Measurements from ENCODE around the gene ASF1B.

GRCh38 chr19:14127176-14127575 is 9.2 kb downstream of the ASF1B start:
- TF ChIP-seq, protein P1, sequence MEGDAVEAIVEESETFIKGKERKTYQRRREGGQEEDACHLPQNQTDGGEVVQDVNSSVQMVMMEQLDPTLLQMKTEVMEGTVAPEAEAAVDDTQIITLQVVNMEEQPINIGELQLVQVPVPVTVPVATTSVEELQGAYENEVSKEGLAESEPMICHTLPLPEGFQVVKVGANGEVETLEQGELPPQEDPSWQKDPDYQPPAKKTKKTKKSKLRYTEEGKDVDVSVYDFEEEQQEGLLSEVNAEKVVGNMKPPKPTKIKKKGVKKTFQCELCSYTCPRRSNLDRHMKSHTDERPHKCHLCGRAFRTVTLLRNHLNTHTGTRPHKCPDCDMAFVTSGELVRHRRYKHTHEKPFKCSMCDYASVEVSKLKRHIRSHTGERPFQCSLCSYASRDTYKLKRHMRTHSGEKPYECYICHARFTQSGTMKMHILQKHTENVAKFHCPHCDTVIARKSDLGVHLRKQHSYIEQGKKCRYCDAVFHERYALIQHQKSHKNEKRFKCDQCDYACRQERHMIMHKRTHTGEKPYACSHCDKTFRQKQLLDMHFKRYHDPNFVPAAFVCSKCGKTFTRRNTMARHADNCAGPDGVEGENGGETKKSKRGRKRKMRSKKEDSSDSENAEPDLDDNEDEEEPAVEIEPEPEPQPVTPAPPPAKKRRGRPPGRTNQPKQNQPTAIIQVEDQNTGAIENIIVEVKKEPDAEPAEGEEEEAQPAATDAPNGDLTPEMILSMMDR (conservative IDR thresholded peaks at IDR 0.05 in 1 of 2, IDR thresholded peaks at IDR 0.05 in 1 of 2; ENCODE audit: low read depth in 1 of 2, low read length in 2 of 2): no peak
- TF ChIP-seq EZH2 (IDR thresholded peaks at IDR 0.05; ENCODE audit: low read length, missing control alignments): no peak

Measured in fibroblast of lung (primary cell).